H1 (cell line): ENCODE data around the gene CCDC182. TPM values are rescaled to one million over a fixed set of nuclear protein-coding genes. Genes with fewer than 3 reads are reported as not detected.

ENCODE experiments used
- CTCF ChIA-PET: fragments of 300-600 bp; sonication (Branson Sonifier 250); formaldehyde crosslinking; loops from one replicate; lab custom pipeline; 2021; ENCODE audit not compliant: partially characterized antibody; lab: Charles Lee
- POLR2A ChIA-PET: fragments of 300-600 bp; sonication (Branson Sonifier 250); formaldehyde crosslinking; loops from one replicate; lab custom pipeline; 2021; ENCODE audit warnings: inconsistent platforms; ENCODE audit not compliant: partially characterized antibody; lab: Charles Lee
- DNase-seq, 2 experiments: peaks; one replicate each; pipeline versions ENCODE4 v3.0.0 to v3.0.0-alpha.2; 2010 to 2022; ENCODE audit warnings: low spot score in 2 of 2, low read depth in 1 of 2, mixed read lengths in 1 of 2
- FAIRE-seq: peaks from 2 replicates; lab custom pipeline; 2011; peaks lifted over from hg19 to GRCh38; lab: Jason Lieb, UNC
- H2AFZ ChIP-seq: 2 replicates; pipeline ENCODE4 v1.8.1; 2012; ENCODE audit warnings: low read length, inconsistent platforms
- H2AK5ac ChIP-seq: 2 replicates; pipeline ENCODE4 v1.6.1; 2013; ENCODE audit warnings: low read depth, low read length
- H2BK120ac ChIP-seq: replicated peaks from 2 replicates; pipeline ENCODE3; 2013; ENCODE audit warnings: low read depth, low read length, inconsistent platforms
- H2BK12ac ChIP-seq: 2 replicates; pipeline ENCODE4 v1.6.1; 2013; ENCODE audit warnings: low read depth, low read length
- H2BK15ac ChIP-seq: 2 replicates; pipeline ENCODE4 v1.6.1; 2013; ENCODE audit warnings: low read length
- H2BK20ac ChIP-seq: 2 replicates; pipeline ENCODE4 v1.6.1; 2013; ENCODE audit warnings: low read length
- H2BK5ac ChIP-seq: 2 replicates; pipeline ENCODE4 v1.6.1; 2013; ENCODE audit warnings: low read depth, low read length
- H3K14ac ChIP-seq: 2 replicates; pipeline ENCODE4 v1.6.1; 2013; ENCODE audit warnings: inconsistent platforms; ENCODE audit not compliant: insufficient read length
- H3K18ac ChIP-seq: 2 replicates; pipeline ENCODE4 v1.6.1; 2013; ENCODE audit warnings: low read length; ENCODE audit errors: extremely low read depth
- H3K23ac ChIP-seq: 2 replicates; pipeline ENCODE4 v1.6.1; 2013; ENCODE audit warnings: inconsistent platforms; ENCODE audit not compliant: insufficient read length
- H3K23me2 ChIP-seq: 2 replicates; pipeline ENCODE4 v1.6.1; 2013; ENCODE audit warnings: low read depth, low read length
- H3K27ac ChIP-seq: 2 replicates; pipeline ENCODE4 v1.6.1; 2011; ENCODE audit warnings: low read depth, low read length, inconsistent platforms
- H3K27me3 ChIP-seq, 4 experiments: replicated peaks in 1 of 4; 1 replicate in 1 of 4; 2 replicates in 3 of 4; pipeline versions ENCODE4 v1.6.1 to v1.8.1; 2011 to 2013; ENCODE audit warnings: low read length in 3 of 4, mild to moderate bottlenecking in 3 of 4, inconsistent platforms in 2 of 4, mixed read lengths in 2 of 4, moderate library complexity in 1 of 4; ENCODE audit not compliant: control insufficient read depth in 3 of 4, insufficient read depth in 3 of 4; ENCODE audit errors: extremely low read depth in 1 of 4
- H3K36me3 ChIP-seq, 4 experiments: 2 replicates each; pipeline versions ENCODE4 v1.6.1 to v1.8.1; 2011 to 2013; ENCODE audit warnings: mild to moderate bottlenecking in 4 of 4, low read length in 3 of 4, moderate library complexity in 2 of 4, control low read depth in 1 of 4, inconsistent platforms in 1 of 4; ENCODE audit not compliant: insufficient read depth in 4 of 4, control insufficient read depth in 2 of 4
- H3K4ac ChIP-seq: replicated peaks from 2 replicates; pipeline ENCODE3; 2013; ENCODE audit warnings: low read length, low read depth, mixed read lengths, inconsistent platforms; ENCODE audit not compliant: insufficient read length
- H3K4me1 ChIP-seq, 4 experiments: replicated peaks in 1 of 4; 1 replicate in 1 of 4; 2 replicates in 3 of 4; pipeline versions ENCODE4 v1.6.1 to v1.8.1; 2011 to 2013; ENCODE audit warnings: low read length in 3 of 4, inconsistent platforms in 2 of 4, mixed read lengths in 1 of 4; ENCODE audit not compliant: insufficient read depth in 4 of 4, control insufficient read depth in 3 of 4
- H3K4me2 ChIP-seq, 2 experiments: 2 replicates each; pipeline versions ENCODE4 v1.6.1 to v1.8.1; 2011 to 2013; ENCODE audit warnings: low read depth in 2 of 2, low read length in 2 of 2, control low read depth in 1 of 2, inconsistent platforms in 1 of 2, mild to moderate bottlenecking in 1 of 2; ENCODE audit not compliant: insufficient read depth in 1 of 2
- H3K4me3 ChIP-seq, 4 experiments: fragments of 200-600, 300-600 bp in 1 of 4; sonication (generic), shearing (Covaris generic), sonication (Bioruptor Twin) in 1 of 4; 2 replicates each; pipeline versions ENCODE4 v1.5.1 to v1.8.1; 2011 to 2016; ENCODE audit warnings: low read length in 4 of 4, low read depth in 3 of 4, control low read depth in 2 of 4, inconsistent platforms in 2 of 4, mild to moderate bottlenecking in 2 of 4, mixed read lengths in 1 of 4, moderate library complexity in 1 of 4; ENCODE audit not compliant: insufficient read depth in 2 of 4; ENCODE audit errors: extremely low read depth in 1 of 4
- H3K56ac ChIP-seq: replicated peaks from 2 replicates; pipeline ENCODE3; 2013; ENCODE audit warnings: low read depth, mild to moderate bottlenecking, mixed read lengths, low read length, inconsistent platforms; ENCODE audit not compliant: insufficient read length
- H3K79me1 ChIP-seq: 2 replicates; pipeline ENCODE4 v1.6.1; 2013; ENCODE audit warnings: low read depth, low read length, control low read depth
- H3K79me2 ChIP-seq, 2 experiments: 2 replicates each; pipeline versions ENCODE4 v1.6.1 to v1.8.1; 2012 to 2013; ENCODE audit warnings: low read length in 2 of 2, mild to moderate bottlenecking in 2 of 2, inconsistent platforms in 1 of 2; ENCODE audit not compliant: insufficient read depth in 2 of 2, control insufficient read depth in 1 of 2
- H3K9ac ChIP-seq, 4 experiments: replicated peaks in 1 of 4; 1 replicate in 1 of 4; 2 replicates in 3 of 4; pipeline versions ENCODE4 v1.6.1 to v1.8.1; 2011 to 2013; ENCODE audit warnings: low read depth in 3 of 4, low read length in 3 of 4, control low read depth in 2 of 4, mild to moderate bottlenecking in 2 of 4, moderate library complexity in 2 of 4, inconsistent platforms in 1 of 4; ENCODE audit errors: extremely low read depth in 1 of 4
- H3K9me3 ChIP-seq, 2 experiments: 2 replicates each; pipeline versions ENCODE4 v1.6.1 to v1.8.1; 2012 to 2013; ENCODE audit warnings: mild to moderate bottlenecking in 2 of 2, moderate library complexity in 2 of 2, control low read depth in 1 of 2, inconsistent platforms in 1 of 2, low read depth in 1 of 2, low read length in 1 of 2, mixed read lengths in 1 of 2; ENCODE audit not compliant: insufficient read depth in 2 of 2
- H4K20me1 ChIP-seq, 2 experiments: replicated peaks in 1 of 2; 2 replicates each; pipeline versions ENCODE3 to v1.8.1; 2011 to 2013; ENCODE audit warnings: inconsistent platforms in 2 of 2, low read length in 2 of 2, mild to moderate bottlenecking in 1 of 2; ENCODE audit not compliant: insufficient read depth in 2 of 2, control insufficient read depth in 1 of 2
- H4K5ac ChIP-seq: 2 replicates; pipeline ENCODE4 v1.6.1; 2013; ENCODE audit warnings: low read length, low read depth, mixed read lengths, inconsistent platforms; ENCODE audit not compliant: insufficient read length
- H4K8ac ChIP-seq: 2 replicates; pipeline ENCODE4 v1.8.0; 2013; ENCODE audit warnings: mild to moderate bottlenecking, moderate library complexity, low read length, inconsistent platforms; ENCODE audit not compliant: insufficient read depth; ENCODE audit errors: extremely low read depth
- H4K91ac ChIP-seq: replicated peaks from 2 replicates; pipeline ENCODE3; 2013; ENCODE audit warnings: low read length, mixed read lengths, inconsistent platforms; ENCODE audit not compliant: insufficient read length
- BRCA1 ChIP-seq: IDR thresholded peaks from 2 replicates; pipeline ENCODE4 v1.6.1; 2012; ENCODE audit warnings: low read depth, low read length, improper control_type of control experiment
- CBX5 ChIP-seq: fragments of 300-800, 300-1000 bp; sonication (generic); IDR thresholded peaks from 2 replicates; pipeline ENCODE4 v1.7.1; 2016; ENCODE audit warnings: antibody characterized with exemption, low read length, low read depth
- CREB1 ChIP-seq: IDR thresholded peaks from 2 replicates; pipeline ENCODE4 v1.6.1; 2012; ENCODE audit warnings: inconsistent platforms
- EP300 ChIP-seq, 2 experiments: IDR thresholded peaks; 1 replicate in 1 of 2; 2 replicates in 1 of 2; pipeline ENCODE4 v1.6.1; 2011 to 2012; ENCODE audit warnings: low read depth in 2 of 2, low read length in 2 of 2, mild to moderate bottlenecking in 2 of 2, borderline replicate concordance in 1 of 2, inconsistent platforms in 1 of 2, moderate library complexity in 1 of 2
- FOSL1 ChIP-seq: IDR thresholded peaks from 2 replicates; pipeline ENCODE4 v1.6.1; 2011; ENCODE audit warnings: mild to moderate bottlenecking, low read depth, low read length, moderate library complexity; ENCODE audit not compliant: insufficient read depth
- KDM5A ChIP-seq: fragments of 200-600 bp; IDR thresholded peaks from 2 replicates; pipeline ENCODE4 v1.7.1; 2012; ENCODE audit warnings: mild to moderate bottlenecking, low read length, inconsistent platforms, mixed read lengths
- POLR2A ChIP-seq, 2 experiments: IDR thresholded peaks; 1 replicate in 1 of 2; 2 replicates in 1 of 2; pipeline ENCODE4 v1.6.1; 2011; ENCODE audit warnings: low read depth in 2 of 2, low read length in 2 of 2, mild to moderate bottlenecking in 2 of 2; ENCODE audit errors: control extremely low read depth in 1 of 2
- RXRA ChIP-seq: IDR thresholded peaks from 2 replicates; pipeline ENCODE4 v1.6.1; 2011; ENCODE audit warnings: low read depth, mild to moderate bottlenecking, low read length, moderate library complexity; ENCODE audit not compliant: insufficient read depth
- SP1 ChIP-seq: IDR thresholded peaks from 2 replicates; pipeline ENCODE4 v1.6.1; 2011; ENCODE audit warnings: low read depth, low read length
- ZNF274 ChIP-seq: IDR thresholded peaks from 2 replicates; pipeline ENCODE4 v1.7.0; 2012; ENCODE audit warnings: low read length, borderline replicate concordance; ENCODE audit errors: extremely low read depth
- WGBS, 2 experiments: shearing (Covaris generic) in 1 of 2; methylation state at CpG; one replicate each; pipeline versions ENCODE4 v1.1.6 to v1.1.7; 2013 to 2015; ENCODE audit warnings: low lambda C conversion rate in 2 of 2, mixed read lengths in 2 of 2, inconsistent platforms in 1 of 2, low coverage in 1 of 2, missing lambda C conversion rate in 1 of 2; ENCODE audit not compliant: insufficient replicate concordance in 2 of 2, insufficient coverage in 1 of 2, insufficient read length in 1 of 2; ENCODE audit errors: extremely low coverage in 1 of 2, missing lambda C conversion rate in 1 of 2; 5-methylcytosine and 5-hydroxymethylcytosine counted together
- polyA plus RNA-seq, 7 experiments: library from polyadenylated mRNA; depleted of rRNA in 3 of 7; stranded (reverse) in 5 of 7; unstranded in 2 of 7; fragments of >200 nt in 5 of 7; fragments of 200-250 nt in 2 of 7; gene quantifications; 1 replicate in 5 of 7; 2 replicates in 1 of 7; 4 replicates in 1 of 7; pipeline versions ENCODE4 v1.2.1 to v1.2.3, GENCODE V29; 2011 to 2013; ENCODE audit warnings: missing spikeins in 2 of 7, mixed read lengths in 2 of 7
- total RNA-seq: library from RNA; stranded (reverse); fragmentation: NEBNext Ultra II Directional; extraction: Animal tissue kit (Norgen Biotek cat#: 25700); gene quantifications from 2 replicates; pipeline ENCODE4 v1.2.1, GENCODE V29; 2021

Gene CCDC182
- total and polyA plus RNA-seq, 2 of the 8 experiments (the other 6 are each of a cell fraction or from before 2014, with no cell fraction given), result not detected

GRCh38 chr17:57704448-57704847 lies 40.7 kb downstream of the CCDC182 start:
- WGBS, 2 experiments, result 89% methylated on average over 1 of the region's 1 CpG; no CpG with 5 or more reads in 1 of the 2 experiments
- no peaks in the 10 kb centered on the region; a peak in 2 of 7 replicates for H3K27me3 ChIP-seq
- H4K5ac ChIP-seq, result no peak overlapping the region
- H3K56ac ChIP-seq, result no peak overlapping the region
- H2BK12ac ChIP-seq, result no peak overlapping the region
- no peaks in the 10 kb centered on the region for H3K9me3 ChIP-seq
- peak in 1 of 2 experiments; percentile 20 for DNase-seq
- ChIA-PET POLR2A (no interaction called here), CTCF (interaction anchor here (1.3 to 1.9 kb wide), 3 partner anchors 15 to 43 kb away, joined by 3 to 7 read pairs (median 5); no protein-coding TSS in a partner anchor)
- no peak overlapping the region for H3K23ac ChIP-seq
- no peaks in the 10 kb centered on the region for H3K36me3 ChIP-seq
- H3K27ac ChIP-seq, result no peak overlapping the region
- no peak overlapping the region for H3K14ac ChIP-seq
- no peak overlapping the region for H2AFZ ChIP-seq
- H3K4me1 ChIP-seq, result peaks cover 0 to 11% (median 6%) of the 10 kb centered on the region in 4 experiments; a peak in 6 of 7 replicates
- H2BK120ac ChIP-seq, result no peak overlapping the region
- H4K8ac ChIP-seq, result no peak overlapping the region
- no peak overlapping the region for H3K9ac ChIP-seq
- H4K20me1 ChIP-seq, result no peaks in the 10 kb centered on the region
- no peak for FAIRE-seq
- H4K91ac ChIP-seq, result no peak overlapping the region
- no peak overlapping the region; the same call in 1 of the 2 replicates for H2BK15ac ChIP-seq
- no peak overlapping the region for H2BK5ac ChIP-seq
- H3K79me1 ChIP-seq, result no peaks in the 10 kb centered on the region
- no peak overlapping the region for H3K4me3 ChIP-seq
- H3K4ac ChIP-seq, result no peak overlapping the region
- H3K18ac ChIP-seq, result no peak overlapping the region
- no peak overlapping the region for H2AK5ac ChIP-seq
- H3K23me2 ChIP-seq, result no peaks in the 10 kb centered on the region
- H2BK20ac ChIP-seq, result no peak overlapping the region
- TF ChIP-seq ZNF274 (no peak), BRCA1 (no peak), POLR2A (IDR thresholded peaks at IDR 0.05; ENCODE audit: control extremely low read depth in 1 of 2, low read depth in 2 of 2, low read length in 2 of 2) (no peak), CBX5 (no peak), FOSL1 (no peak), EP300 (IDR thresholded peaks at IDR 0.05; ENCODE audit: borderline replicate concordance in 1 of 2, low read depth in 2 of 2, low read length in 2 of 2) (no peak), SP1 (no peak), KDM5A (no peak), CREB1 (no peak), RXRA (no peak)
- H3K4me2 ChIP-seq, result no peak overlapping the region
- H3K79me2 ChIP-seq, result no peaks in the 10 kb centered on the region
